HG03196 (cell line): Measurements from ENCODE around the gene IFT122.

Experiments used
- ATAC-seq: cut with Tn5 transposase; IDR thresholded peaks from one replicate; pipeline ENCODE4 v1.9.1; 2021; ENCODE audit not compliant: unreplicated experiment

Gene IFT122

DNA sequence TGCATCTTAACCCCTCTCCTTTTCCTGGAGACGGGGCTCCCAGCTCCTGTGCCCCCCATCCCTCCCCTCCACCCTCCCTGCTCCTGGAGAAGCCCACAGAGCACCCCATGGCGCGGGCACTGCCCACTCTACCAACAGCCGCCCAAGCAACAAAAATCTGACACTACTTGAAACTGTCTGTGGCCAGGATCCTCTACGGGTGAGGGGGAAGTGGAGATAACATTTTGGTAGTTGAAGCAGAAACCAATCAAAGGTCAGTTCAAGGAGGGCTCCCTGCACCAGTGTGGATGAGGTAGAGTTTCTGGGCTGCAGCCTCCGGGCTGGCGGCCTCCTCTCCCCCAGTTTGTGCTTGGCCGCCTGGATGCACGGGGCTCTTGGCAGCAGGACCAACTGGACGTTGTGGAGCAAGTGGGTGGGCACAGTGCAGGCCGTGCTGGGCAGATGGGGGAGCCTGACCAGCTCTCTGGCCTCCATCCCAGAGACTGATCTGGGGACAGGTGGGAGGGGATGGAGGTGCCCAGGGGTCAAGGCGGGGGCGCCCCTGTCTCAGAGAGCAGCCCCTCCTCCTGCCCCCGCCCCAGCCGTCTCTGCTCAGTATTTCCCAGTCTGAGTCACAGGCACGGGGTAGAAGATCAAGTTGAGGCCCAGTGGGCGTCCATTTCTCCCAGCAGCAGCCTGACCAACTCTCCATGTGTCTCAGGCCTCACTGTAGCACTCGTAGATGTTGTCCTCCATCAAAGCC lies 115.8 kb downstream of the IFT122 start:
- ATAC-seq = no peak

DNA sequence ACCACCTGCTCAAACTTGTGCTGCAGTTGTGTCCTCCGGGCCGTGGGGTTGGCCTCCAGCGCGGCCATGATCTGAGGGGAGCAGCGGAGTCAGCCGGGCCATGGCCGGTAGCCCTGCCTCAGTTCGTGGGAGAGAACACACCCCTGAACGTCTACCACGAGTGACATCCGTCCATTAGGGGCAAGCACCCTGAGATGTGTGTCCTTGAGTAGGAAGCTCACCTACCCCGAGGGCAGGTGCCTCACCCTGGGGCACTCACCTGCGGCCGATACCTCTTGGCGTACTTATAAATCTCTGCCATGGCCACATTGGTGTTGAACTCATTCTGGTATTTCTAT lies 116.3 kb downstream of the IFT122 start:
- no peak for ATAC-seq

DNA sequence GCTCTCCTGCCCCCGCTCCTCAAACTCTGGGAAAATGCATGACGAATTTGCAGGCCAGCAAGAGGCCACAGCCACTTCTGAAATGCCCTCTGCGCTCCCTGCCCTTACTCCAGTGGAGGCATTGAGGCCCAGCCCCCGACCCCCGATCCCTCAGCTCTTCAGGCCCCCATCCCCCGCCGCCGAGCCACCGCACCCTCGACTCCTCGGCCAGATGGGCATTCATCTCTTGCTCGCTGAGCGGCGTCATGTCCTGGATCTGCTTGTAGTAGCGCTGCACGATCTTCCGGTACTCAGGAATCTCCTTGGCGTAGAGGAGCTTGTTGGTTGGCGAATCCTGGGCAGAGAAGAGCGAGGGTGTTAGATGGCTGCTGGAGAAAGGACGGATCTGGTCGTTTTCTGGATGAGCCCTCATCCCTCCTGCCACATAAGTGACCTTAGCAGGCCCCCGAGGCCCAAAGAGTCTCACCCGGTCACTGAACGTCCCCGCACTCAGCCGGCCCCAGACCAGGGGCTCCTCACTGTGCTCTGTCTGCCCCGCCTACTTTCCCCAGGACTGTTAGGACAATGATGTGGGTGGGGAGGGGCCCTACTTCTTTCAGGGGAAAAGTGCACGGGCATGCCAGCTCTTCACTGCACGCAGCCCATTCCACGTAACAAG lies 117.0 kb downstream of the IFT122 start:
- no peak for ATAC-seq

DNA sequence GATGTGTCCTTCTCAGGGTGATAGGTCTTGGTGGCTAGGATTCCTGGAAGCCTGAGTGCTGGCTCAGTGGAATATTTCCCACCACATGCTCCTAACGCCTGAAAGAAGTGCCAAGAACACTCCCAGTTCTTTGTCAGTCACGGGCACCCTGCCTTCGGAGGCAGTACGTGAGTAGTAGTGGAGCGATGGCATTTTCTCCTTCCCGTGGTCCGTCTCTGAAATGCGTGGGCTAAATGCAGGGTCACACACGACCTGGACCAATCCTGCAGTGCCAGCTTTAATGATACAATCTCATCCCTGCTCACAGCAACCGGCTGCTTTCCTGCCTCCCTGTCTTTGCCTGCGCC lies 117.5 kb downstream of the IFT122 start:
- ATAC-seq = no peak

DNA sequence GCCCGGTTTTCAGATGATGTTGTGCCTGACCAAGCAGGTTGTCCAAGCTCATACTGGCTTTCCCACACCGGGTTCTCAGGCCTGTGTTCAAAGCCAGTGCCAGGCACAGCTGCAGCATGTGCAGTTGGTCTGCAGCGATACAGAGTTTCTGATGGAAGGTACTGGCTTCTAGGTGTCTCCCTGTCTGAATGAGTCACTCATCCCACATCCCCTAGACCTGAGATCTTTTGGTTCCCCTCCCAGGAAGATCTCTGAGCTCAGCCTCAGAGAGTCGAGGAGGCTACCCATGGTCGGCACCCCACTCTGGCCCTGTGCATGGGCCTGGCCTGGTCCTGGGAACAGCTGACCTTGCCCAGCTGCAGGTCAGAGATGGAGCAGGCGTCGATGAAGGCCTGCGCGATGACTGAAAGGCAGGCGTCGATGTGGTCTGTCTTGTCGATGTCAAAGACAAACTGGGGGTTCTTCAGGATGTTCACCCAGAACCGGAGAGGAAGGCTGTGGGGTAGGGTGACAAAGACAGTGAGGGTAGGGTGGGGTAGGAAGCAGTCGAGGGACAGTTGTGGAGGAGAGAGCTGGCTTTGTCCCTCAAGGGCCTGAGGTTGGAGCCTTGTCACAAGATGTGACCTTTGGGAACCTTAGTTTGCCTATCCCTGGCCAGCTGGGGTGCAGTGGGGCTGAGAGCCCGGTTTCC lies 118.2 kb downstream of the IFT122 start:
- no peak for ATAC-seq

DNA sequence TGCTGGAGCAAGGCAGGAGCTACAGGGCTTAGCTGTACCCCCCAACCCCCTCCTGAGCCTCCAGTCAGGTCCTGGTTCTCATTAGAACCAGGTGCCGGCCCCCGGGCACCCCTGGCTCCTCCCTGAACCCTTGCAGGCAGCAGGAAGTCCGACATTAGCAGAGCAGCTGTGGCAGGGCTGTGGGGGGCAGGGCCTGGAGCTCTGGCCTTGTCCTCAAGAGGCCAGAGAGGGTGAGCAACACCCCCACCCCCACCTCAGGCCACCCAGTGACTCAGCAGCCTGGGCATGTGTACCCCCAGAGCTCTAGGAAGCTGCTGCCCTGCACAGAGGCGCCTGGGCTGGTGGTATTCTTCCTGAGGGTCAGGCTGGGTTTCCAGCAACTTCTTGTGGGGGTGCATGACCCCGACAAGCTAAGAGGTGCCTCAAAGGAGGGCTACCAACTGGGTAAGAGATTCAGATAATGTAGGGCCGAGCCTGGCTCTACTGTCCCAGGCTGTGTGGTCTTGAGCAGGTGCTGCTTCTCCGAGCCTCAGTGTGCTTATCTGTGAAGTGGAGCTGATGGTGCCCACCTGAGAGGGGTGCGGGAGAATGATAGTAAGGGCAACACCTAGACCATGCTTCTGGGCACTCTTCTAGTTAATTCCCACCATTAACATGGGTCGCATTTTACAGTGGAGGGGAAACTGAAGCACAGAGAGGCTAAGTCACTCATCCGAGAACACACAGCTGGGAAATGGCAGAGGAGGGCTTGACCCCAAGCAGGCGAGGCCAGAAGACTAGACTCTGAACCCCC lies 118.9 kb downstream of the IFT122 start:
- ATAC-seq = no peak

DNA sequence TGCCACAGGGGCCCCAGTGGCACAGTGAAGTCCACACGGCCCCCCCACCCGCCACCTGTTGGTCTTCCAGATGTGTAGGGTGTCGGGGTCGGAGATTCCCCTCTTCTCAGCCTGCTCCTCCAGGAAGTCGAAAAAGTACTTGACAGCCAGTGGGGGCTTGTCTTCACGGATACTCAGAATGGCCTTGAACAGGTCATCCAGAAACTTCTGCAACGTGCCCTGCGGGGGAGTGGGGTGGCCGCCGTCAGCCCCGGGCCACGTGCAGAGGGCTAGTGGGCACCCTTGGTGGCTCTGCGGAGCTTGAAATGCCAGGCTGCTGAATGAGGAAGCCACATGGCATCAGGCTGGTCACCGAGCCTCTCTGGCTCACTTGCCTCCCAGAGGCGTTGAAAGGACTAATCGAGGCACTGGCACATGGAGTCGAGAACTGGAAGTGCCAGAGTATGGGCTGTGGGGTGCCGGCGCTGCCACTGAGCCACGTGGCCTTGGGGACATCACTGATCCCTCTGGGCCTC lies 119.6 kb downstream of the IFT122 start:
- no peak for ATAC-seq

DNA sequence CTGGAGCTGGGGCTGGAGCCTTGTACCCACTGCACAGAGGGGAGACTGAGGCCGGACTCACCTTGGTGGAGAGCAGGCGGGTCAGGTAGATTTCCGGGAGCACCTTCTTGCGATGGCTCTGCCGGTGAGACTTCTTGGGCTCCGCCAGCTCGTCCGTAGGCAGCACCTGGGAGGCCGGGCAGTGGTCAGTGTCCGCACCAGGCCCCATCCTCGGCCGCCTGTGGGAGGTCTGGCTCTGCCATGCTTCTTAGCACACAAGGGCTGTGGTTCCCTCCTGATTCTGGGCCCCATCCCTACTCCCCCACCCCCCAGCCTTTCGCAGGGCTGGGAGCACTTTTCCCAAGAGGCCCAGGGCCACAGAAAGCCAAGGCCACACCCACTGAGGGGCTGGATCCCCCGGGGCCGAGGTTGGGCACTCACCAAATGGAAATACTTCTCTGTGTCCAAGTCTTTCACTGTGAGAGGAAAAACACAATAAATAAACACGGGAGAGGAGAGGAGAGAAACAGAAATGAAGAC lies 120.3 kb downstream of the IFT122 start:
- no peak for ATAC-seq

DNA sequence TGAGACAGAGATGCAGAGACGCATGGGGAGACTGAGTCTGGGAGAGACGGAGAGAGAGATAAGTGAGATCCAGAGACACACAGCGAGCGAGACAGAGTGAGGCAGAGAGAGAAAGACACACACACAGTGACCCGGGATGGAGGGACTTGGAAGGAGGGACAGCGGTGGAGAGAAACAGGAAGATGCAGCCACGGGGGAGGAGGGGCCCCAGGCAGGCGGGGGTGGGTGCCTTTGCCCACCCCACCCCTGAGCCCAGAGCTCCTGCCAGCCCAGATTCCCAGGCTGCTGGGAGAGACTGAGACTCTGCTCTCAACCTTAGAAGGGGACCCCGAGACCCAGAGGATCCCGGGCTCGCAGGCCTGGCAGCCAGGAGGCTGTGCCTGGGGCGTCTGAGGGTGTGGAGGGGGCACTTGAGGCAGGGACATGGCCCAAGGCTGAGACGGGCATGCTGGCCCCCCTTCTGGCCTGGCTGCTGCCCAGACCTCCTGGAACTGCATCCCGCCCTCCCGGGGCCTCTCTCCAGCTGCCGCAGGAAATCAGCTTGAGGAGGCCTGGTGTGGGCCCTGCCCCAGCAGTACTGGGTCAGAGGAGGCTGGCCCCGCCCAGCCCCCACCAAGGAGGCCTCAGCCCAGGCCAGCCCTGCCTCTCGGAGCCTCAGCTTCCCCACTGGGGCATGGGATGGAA lies 121.0 kb downstream of the IFT122 start:
- ATAC-seq = no peak

DNA sequence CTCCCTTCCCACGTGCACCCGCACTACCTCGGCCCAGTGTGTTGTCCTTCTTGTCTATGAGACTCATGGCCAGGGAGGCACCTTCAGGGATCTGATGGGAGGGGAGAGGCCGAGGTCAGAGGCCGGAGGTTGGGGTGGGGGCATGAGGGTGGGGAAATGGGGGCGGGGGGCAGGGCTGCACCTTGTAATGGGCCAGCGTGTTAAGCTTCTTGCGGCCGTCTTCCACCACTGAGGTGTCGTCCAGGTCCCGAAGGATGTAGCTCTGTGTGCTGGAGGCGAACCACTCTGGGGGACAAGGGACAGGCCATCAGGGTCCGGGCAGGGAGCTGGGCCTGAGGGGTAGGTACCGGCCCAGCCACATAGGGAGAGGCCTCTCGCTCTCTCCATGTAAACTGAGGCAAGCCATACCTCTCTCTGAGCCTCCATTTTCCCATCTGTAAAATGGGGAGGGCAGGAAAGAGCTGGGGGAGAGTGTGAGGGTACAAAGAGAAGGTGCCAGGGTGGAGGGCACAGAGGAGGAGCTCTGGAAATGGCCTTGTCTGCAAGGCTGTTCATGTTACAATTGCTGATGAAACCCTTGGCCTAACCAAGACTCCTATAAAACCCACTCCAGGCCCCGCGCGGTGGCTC lies 121.7 kb downstream of the IFT122 start:
- ATAC-seq = no peak

DNA sequence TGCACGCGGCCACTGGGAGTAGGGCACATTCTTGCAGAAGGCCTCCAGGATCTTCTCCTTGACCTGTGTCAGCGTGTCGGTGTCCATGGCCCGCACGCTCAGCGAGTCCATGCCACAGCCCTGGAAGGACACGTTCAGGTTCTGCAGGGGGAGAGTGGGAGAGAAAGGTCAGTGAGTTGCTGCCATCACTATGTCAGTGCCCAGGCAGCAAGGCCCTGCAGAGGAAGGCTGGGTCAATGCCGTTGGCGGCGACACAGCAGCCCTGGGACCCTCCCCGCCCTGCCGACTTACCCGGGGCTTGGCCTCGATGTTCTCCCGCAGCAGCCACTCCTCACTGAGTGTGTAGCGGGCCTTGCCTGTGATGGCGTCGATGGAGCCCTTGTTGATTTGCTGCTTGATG lies 122.8 kb downstream of the IFT122 start:
- ATAC-seq = no peak

DNA sequence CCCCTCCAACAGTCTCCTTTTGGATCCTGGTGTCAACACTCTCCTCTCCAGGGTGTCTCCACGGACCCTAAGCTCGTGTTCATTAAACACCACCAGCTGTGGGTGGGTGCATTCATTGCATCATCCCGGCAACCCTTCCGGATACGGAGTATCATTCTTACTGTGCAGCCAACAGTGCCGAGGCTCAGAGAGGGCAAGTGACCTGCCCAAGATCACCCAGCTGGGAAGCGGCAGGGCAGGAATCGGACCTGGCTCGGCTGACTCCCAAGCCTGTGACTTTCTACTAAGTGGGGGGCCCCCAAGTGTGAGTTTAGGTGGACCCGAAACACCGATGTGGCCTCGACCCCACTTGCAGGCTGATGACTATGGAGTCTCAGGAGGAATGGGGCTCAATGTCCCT lies 123.3 kb downstream of the IFT122 start:
- ATAC-seq = no peak

DNA sequence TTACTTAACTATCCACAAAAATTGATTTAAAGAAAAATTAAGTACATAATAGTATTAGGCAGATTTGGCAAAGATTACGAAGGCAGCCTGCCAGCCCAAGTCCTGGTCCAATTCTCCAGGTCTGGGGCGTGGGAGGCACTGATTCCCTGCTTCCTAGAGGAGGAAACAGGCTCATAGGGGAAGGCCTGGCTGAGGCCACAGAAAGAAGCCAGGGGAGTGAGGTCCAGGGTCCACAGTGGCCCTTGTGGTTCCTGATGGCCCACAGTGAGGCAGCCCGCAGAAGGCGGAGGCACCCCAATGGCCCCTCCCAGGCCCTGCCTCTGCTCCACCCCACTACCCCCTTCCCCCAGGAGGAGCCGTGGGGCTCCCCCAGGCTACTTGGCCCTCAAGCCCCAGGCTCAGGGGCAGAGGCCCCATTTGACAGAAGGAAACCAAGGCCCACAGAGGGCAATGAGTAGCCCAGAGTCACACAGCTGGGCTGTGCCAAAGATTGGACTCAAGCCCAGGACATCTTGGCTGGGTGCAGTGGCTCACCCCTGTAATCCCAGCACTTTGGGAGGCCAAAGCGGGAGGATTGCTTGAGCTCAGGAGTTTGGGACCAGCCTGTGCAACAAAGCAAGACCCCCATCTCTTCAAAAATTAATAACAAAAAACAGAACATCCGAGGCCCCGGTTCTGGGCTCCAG lies 124.0 kb downstream of the IFT122 start:
- ATAC-seq = no peak

DNA sequence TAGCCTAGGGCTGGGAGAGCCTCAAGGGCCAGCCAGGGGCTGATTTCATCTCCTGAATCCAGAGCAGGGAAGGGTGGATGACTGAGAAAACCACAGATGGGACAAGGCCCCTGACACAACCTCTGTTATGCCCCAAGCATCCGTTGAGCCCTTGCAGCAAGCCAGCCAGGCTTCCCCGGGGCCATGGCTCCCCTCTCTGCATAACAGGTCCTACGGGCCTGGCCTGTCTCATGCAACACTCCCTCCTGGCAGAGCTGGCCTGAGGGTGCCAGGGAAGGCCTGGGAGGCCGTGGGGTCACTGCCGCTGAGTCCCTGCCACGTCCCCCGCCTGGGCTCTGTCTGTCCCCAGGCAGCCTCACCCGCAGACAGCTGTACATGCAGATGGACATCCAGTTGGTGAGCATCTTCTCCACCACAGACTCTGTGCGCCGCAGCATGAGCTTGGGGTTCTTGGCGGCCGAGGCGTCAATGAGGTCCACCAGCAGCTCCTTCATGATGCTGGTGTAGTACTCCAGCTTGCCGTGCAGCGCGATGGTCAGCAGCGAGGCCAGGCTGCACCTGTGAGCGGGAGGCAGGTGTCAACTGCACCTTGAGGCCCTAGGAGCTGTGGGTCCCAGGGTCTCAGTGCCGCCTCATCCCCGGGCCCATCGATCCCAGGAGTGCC lies 125.1 kb downstream of the IFT122 start:
- ATAC-seq = no peak

DNA sequence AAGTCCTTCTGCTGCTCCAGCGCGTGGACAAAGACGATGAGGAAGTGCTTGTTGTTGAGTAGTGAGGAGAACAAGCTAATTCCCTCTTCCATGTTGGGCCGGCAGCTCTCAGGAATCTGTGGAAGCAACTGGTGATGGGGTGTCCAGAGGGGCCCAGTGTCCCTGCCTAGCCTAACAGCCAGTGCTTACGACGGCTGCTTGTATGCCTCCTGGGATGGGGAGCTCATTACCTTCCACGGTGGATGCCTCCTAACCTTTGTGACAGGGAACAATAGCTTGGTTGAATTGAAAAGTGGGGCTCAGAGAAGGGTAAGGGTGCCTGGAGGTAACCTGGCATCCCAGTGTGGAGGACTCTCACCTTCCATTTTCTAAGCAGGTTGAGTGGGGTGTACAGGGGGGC lies 125.9 kb downstream of the IFT122 start:
- ATAC-seq = no peak

DNA sequence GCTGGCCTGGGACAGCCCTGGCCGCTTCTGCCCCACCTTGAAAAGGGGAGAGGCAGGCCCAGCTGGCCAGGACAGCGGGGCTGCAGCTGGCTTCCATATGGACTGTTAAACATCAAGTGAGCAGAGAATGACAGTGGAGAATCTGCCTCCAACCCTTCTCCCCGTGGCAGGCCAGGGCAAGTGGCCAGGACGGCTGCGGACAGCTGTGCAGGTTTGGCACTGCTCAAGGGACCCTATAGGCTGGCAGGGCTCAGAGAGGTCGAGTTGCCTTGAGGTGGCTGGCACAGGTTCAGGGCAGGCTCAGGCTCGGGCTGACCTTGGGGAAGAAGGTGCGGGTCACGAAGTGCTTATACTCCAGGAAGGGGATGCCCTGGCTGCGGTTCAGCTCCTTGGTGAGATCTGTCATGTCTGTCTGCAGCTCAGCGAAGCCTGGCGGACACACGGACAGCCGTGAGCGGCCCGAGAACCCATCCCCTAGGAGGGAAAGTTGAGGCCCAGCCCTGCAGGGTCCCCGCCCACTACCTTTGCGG lies 127.2 kb downstream of the IFT122 start:
- ATAC-seq = no peak

DNA sequence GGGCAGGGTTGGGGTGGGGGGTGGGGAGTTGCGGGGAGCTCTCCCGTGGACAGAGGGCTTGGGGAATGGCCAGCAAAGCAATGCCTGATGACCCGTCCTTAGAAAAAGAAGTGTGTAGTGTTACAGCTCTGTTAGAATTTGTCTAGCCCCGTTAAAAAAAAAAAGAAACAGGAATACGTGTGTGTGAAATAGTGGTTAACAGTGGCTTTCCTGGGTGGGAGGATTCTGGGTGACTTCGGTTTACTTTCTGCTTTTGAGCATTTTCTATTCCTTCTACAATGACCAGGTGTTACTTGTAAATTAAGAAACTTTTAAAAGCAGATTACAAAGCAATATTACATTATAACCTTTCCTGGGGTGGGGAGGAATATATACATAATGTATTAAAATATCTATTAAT lies 127.9 kb downstream of the IFT122 start:
- ATAC-seq = no peak

DNA sequence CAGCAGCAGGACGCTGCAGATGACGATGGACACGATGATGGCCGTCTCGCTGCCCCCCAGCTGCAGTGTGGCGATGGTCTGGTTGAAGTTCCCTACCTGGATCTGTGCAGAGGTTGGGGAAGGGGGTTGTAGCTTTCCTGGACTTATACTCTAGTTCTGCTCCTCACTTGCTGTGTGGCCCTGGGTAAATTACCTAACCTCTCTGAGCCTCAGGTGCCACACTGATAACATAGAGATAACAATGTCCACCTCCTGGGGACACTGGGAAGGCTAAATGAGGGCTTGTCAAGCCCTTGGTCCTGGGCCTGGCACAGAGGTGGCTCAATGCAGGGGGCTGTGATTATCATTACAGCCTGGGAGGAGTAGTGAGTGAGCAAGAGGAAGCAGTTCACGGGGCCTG lies 129.8 kb downstream of the IFT122 start:
- ATAC-seq = no peak
